HepG2 (cell line): ENCODE results near the gene DENND4B. TPM values are rescaled to one million over a fixed set of nuclear protein-coding genes. Genes with fewer than 3 reads are reported as not detected.

ENCODE experiments used
- ATAC-seq: fragments of 200-7000 bp; cut with Tn5 transposase; 3 replicates; pipeline ENCODE4 v1.9.1; 2020; ENCODE audit warnings: mild to moderate bottlenecking, moderate library complexity
- BruUV-seq: library from RNA; stranded (reverse); fragments of 400-500 nt; replicated peaks from 2 replicates; lab custom pipeline; 2021; lab: Mats Ljungman, UMichigan
- CTCF ChIA-PET: fragments of 300-600 bp; formaldehyde crosslinking; extraction: SDS; loops from one replicate; lab custom pipeline; 2021; ENCODE audit warnings: low total read pairs, inconsistent platforms, low intra/inter-chr PET ratio; lab: Yijun Ruan, JAX
- POLR2A ChIA-PET: fragments of 350-600 bp; sonication (Branson Sonifier 250); formaldehyde crosslinking; loops from one replicate; lab custom pipeline; 2020; ENCODE audit warnings: antibody characterized with exemption, inconsistent platforms; lab: Yijun Ruan, JAX
- DNase-seq: peaks from one replicate; pipeline ENCODE4 v3.0.0-alpha.2; 2015; ENCODE audit warnings: low spot score
- FAIRE-seq: peaks from 3 replicates; lab custom pipeline; 2011; peaks lifted over from hg19 to GRCh38; lab: Jason Lieb, UNC
- H2AFZ ChIP-seq: one replicate; pipeline ENCODE4 v1.6.1; 2011; ENCODE audit warnings: low read length, inconsistent platforms
- H3K27ac ChIP-seq: fragments of 300-600 bp; 3 replicates; pipeline ENCODE4 v1.8.0; 2011; ENCODE audit warnings: mixed run types, mild to moderate bottlenecking, mixed read lengths, low read length, inconsistent platforms; ENCODE audit not compliant: insufficient read depth; ENCODE audit errors: extremely low read length
- H3K27me3 ChIP-seq, 2 experiments: fragments of 200-600 bp in 1 of 2; 2 replicates in 1 of 2; 3 replicates in 1 of 2; pipeline versions ENCODE4 v1.6.0 to v1.8.0; 2011; ENCODE audit warnings: low read length in 2 of 2, mild to moderate bottlenecking in 2 of 2, moderate library complexity in 2 of 2, inconsistent platforms in 1 of 2; ENCODE audit not compliant: insufficient read depth in 2 of 2, control insufficient read depth in 1 of 2
- H3K36me3 ChIP-seq, 2 experiments: fragments of 200-600 bp in 1 of 2; replicated peaks in 1 of 2; 2 replicates in 1 of 2; 3 replicates in 1 of 2; pipeline versions ENCODE4 v1.5.1 to v1.8.0; 2011; ENCODE audit warnings: low read length in 2 of 2, inconsistent platforms in 1 of 2; ENCODE audit not compliant: insufficient read depth in 2 of 2, control insufficient read depth in 1 of 2
- H3K4me1 ChIP-seq: 2 replicates; pipeline ENCODE4 v1.5.1; 2012; ENCODE audit warnings: low read length, inconsistent platforms; ENCODE audit not compliant: insufficient read depth
- H3K4me2 ChIP-seq: 2 replicates; pipeline ENCODE4 v1.6.0; 2011; ENCODE audit warnings: low read depth, low read length, inconsistent platforms
- H3K4me3 ChIP-seq, 3 experiments: fragments of 200-600 bp in 1 of 3; sonication (generic), shearing (Covaris generic) in 1 of 3; replicated peaks in 1 of 3; 2 replicates each; pipeline ENCODE4 v1.5.1; 2011 to 2016; ENCODE audit warnings: low read length in 3 of 3, inconsistent platforms in 2 of 3, low read depth in 2 of 3, mild to moderate bottlenecking in 2 of 3, control low read depth in 1 of 3, mixed read lengths in 1 of 3; ENCODE audit not compliant: insufficient read depth in 1 of 3
- H3K79me2 ChIP-seq: one replicate; pipeline ENCODE4 v1.6.1; 2011; ENCODE audit warnings: low read length, inconsistent platforms; ENCODE audit not compliant: insufficient read depth
- H3K9ac ChIP-seq: 2 replicates; pipeline ENCODE4 v1.6.0; 2011; ENCODE audit warnings: mild to moderate bottlenecking, low read depth, low read length, inconsistent platforms; ENCODE audit not compliant: insufficient read depth
- H3K9me3 ChIP-seq: 2 replicates; pipeline ENCODE4 v1.5.1; 2012; ENCODE audit warnings: mild to moderate bottlenecking, low read length
- H4K20me1 ChIP-seq: 2 replicates; pipeline ENCODE4 v1.6.0; 2011; ENCODE audit warnings: inconsistent platforms, mild to moderate bottlenecking, low read length, moderate library complexity; ENCODE audit not compliant: insufficient read depth
- AGO2 ChIP-seq: fragments of 200-400 bp; formaldehyde crosslinking; optimal IDR thresholded peaks from 2 replicates; pipeline ENCODE3; 2017; ENCODE audit warnings: mild to moderate bottlenecking, low read depth, low read length, moderate library complexity
- KDM5B ChIP-seq: sonication (generic); formaldehyde crosslinking; IDR thresholded peaks from 2 replicates; pipeline ENCODE4 v1.4.0; 2020; ENCODE audit warnings: missing genetic modification reagents, mild to moderate bottlenecking, borderline replicate concordance
- RBFOX2 ChIP-seq: fragments of 200-400 bp; formaldehyde crosslinking; IDR thresholded peaks from 2 replicates; pipeline ENCODE4 v1.6.1; 2017; ENCODE audit warnings: low read depth, mild to moderate bottlenecking, low read length
- TAF15 ChIP-seq: fragments of 200-400 bp; formaldehyde crosslinking; IDR thresholded peaks from one replicate; pipeline ENCODE4 v1.6.1; 2018; ENCODE audit warnings: mild to moderate bottlenecking, low read depth, low read length; ENCODE audit not compliant: poor library complexity, severe bottlenecking
- ZBTB7B ChIP-seq: sonication (generic); formaldehyde crosslinking; IDR thresholded peaks from 2 replicates; pipeline ENCODE4 v1.4.0; 2020; ENCODE audit warnings: missing genetic modification reagents
- ZFP90 ChIP-seq: sonication (generic); formaldehyde crosslinking; IDR thresholded peaks from 2 replicates; pipeline ENCODE4 v1.8.0; 2022; ENCODE audit warnings: missing genetic modification reagents, mild to moderate bottlenecking, inconsistent platforms, borderline replicate concordance
- WGBS: methylation state at CpG from one replicate; pipeline ENCODE4 v1.1.6; 2017; ENCODE audit warnings: low lambda C conversion rate; 5-methylcytosine and 5-hydroxymethylcytosine counted together
- in situ Hi-C: cut with HindIII; loops from 2 replicates; pipeline ENCODE4 v1.10.0; 2017; ENCODE audit warnings: low pct_unique_long_range_greater_than_20kb; ENCODE audit not compliant: extremely low pct_ligation_motif_present
- intact Hi-C: fragments of 100-400 bp; cut with micrococcal nuclease; formaldehyde crosslinking; loops from one replicate; pipeline ENCODE4 v1.10.0; 2022; ENCODE audit not compliant: unreplicated experiment
- polyA plus RNA-seq, 8 experiments: library from polyadenylated mRNA; depleted of rRNA in 3 of 8; stranded (reverse) in 7 of 8; unstranded in 1 of 8; fragments of >200 nt; fragmentation: Illumina TruSeq in 4 of 8; extraction: Trizol in 4 of 8; gene quantifications; 2 replicates each; pipeline versions ENCODE4 v1.2.1 to v1.2.3, GENCODE V29; 2011 to 2016; ENCODE audit warnings: low read depth in 4 of 8, missing spikeins in 1 of 8, mixed read lengths in 1 of 8; ENCODE audit not compliant: insufficient read depth in 1 of 8
- total RNA-seq, 5 experiments: library from RNA; depleted of rRNA; stranded (reverse); fragments of >200 nt; fragmentation: Illumina TruSeq; extraction: Trizol; gene quantifications; 2 replicates each; pipeline ENCODE4 v1.2.3, GENCODE V29; 2016; ENCODE audit warnings: low read depth in 1 of 5
- TF ChIP-seq, protein P1 (sequence below): sonication (generic); formaldehyde crosslinking; IDR thresholded peaks from 2 replicates; pipeline ENCODE4 v1.4.0; 2020; ENCODE audit warnings: missing genetic modification reagents

The DENND4B gene
- total and polyA plus RNA-seq, 2 of the 13 experiments (the other 11 are each of a cell fraction or from before 2014, with no cell fraction given) = 15.1 to 20.3 TPM

DNA sequence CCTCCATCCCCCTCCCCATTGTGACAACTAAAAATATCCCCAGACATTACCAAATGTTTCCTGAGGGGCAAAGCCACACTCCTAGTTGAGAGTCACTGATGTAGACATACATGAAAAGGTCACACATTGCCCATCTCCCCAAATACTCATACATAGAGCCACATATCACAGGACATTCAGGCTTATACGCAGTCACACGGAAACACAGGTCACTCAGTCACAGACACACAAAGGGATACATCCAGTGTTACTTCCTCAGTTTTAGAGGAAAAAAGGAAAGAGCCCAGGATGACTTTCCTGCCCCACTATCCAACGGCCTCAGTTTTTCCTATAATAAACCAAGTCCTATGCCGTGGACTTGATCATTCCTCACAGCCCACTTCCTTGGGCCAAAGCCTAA is 14.9 kb upstream of the DENND4B start (continued):
- TF ChIP-seq ZFP90 = no peak

DNA sequence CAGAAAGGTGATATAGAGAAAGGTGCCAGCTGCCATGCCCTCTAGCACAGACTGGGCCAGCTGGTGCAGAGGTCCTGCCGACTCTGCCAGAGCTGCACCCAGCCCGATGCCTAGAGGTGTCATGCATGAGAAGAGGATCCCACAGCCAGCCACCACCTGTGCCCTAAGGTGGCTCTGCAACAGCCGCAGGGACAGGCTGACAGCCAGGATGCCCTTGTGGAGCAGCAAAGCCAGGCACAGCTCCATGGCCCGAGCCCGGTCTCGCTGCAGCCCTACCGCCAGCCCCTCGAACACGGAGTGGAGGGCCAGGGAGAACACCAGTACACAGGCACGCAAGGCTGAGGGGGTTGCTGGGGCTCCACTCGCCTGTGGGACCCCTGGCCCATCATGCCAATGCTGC is 13.7 kb upstream of the DENND4B start:
- peaks cover 0 to 7% of the 10 kb centered on the region in 2 experiments; a peak in 1 of 5 replicates for H3K27me3 ChIP-seq
- TF ChIP-seq AGO2 (peak; percentile 48), KDM5B (CRISPR knock-in tag) (no peak)
- ATAC-seq (no peak), FAIRE-seq (no peak), DNase-seq (no peak)
- H4K20me1 ChIP-seq = peaks cover 7% of the 10 kb centered on the region; the same call in 1 of the 2 replicates
- H3K36me3 ChIP-seq = peaks cover 0 to 13% of the 10 kb centered on the region in 2 experiments; a peak in 1 of 5 replicates
- H3K27ac ChIP-seq = no peak overlapping the region
- H3K9ac ChIP-seq = no peak overlapping the region
- H3K9me3 ChIP-seq = no peaks in the 10 kb centered on the region
- intact Hi-C loops = no loop called here
- WGBS = 98% methylated on average over 8 of the region's 11 CpGs
- no TSS peak for BruUV-seq
- in situ Hi-C loops = no loop called here
- H3K4me3 ChIP-seq = no peak overlapping the region
- H3K4me1 ChIP-seq = peaks cover 54% of the 10 kb centered on the region
- POLR2A ChIA-PET = interaction anchor here (1.1 to 10.0 kb wide), 3 partner anchors 17 to 30 kb away, joined by 3 to 209 read pairs (median 4); partner anchors contain the start of gene JTB
- peaks cover 53% of the 10 kb centered on the region for H3K79me2 ChIP-seq
- H2AFZ ChIP-seq = no peak overlapping the region
- CTCF ChIA-PET = no interaction called here
- no peak overlapping the region for H3K4me2 ChIP-seq

- Histone ChIP-seq H3K4me3 (no peak overlapping the region), H4K20me1 (peaks cover 7% of the 10 kb centered on the region; the same call in 1 of the 2 replicates), H2AFZ (no peak overlapping the region), H3K4me2 (peak overlapping the region; percentile 80), H3K36me3 (peaks cover 0 to 16% of the 10 kb centered on the region in 2 experiments; a peak in 2 of 5 replicates), H3K9ac (no peak overlapping the region), H3K27me3 (peaks cover 0 to 7% of the 10 kb centered on the region in 2 experiments; a peak in 1 of 5 replicates), H3K79me2 (peaks cover 60% of the 10 kb centered on the region), H3K27ac (no peak overlapping the region), H3K9me3 (no peaks in the 10 kb centered on the region), H3K4me1 (peaks cover 58% of the 10 kb centered on the region)
- CTCF ChIA-PET = no interaction called here
- no peak for ATAC-seq
- in situ Hi-C loops (no loop called here), intact Hi-C loops (loop anchor here (5.0 kb wide), 1 partner anchor 37 kb away; the partner anchor contains the start of gene GATAD2B)
- BruUV-seq = no TSS peak
- no peak for DNase-seq
- POLR2A ChIA-PET = interaction anchor here (1.4 to 7.0 kb wide), 4 partner anchors 8 to 36 kb away, joined by 4 to 89 read pairs (median 12); partner anchors contain the start of genes CREB3L4, DENND4B and GATAD2B
- WGBS = 87% methylated on average over 2 of the region's 3 CpGs
- FAIRE-seq = no peak
- TF ChIP-seq, protein P1, sequence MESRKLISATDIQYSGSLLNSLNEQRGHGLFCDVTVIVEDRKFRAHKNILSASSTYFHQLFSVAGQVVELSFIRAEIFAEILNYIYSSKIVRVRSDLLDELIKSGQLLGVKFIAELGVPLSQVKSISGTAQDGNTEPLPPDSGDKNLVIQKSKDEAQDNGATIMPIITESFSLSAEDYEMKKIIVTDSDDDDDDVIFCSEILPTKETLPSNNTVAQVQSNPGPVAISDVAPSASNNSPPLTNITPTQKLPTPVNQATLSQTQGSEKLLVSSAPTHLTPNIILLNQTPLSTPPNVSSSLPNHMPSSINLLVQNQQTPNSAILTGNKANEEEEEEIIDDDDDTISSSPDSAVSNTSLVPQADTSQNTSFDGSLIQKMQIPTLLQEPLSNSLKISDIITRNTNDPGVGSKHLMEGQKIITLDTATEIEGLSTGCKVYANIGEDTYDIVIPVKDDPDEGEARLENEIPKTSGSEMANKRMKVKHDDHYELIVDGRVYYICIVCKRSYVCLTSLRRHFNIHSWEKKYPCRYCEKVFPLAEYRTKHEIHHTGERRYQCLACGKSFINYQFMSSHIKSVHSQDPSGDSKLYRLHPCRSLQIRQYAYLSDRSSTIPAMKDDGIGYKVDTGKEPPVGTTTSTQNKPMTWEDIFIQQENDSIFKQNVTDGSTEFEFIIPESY (CRISPR knock-in tag) = peak; percentile 39; the same call in 1 of the 2 replicates
- TF ChIP-seq ZBTB7B (no peak), TAF15 (no peak), RBFOX2 (0 out of 2 replicates have a peak, but pooled peaks have one; percentile 34)
These were observed 12.9 kb upstream of the DENND4B start for GRCh38 chr1:153959454-153959853.
